CD4-positive, alpha-beta T cell treated with Interleukin-17A for 1 hour (primary cell): ENCODE results near the gene ITGA11.
A peak's percentile ranks its signal among the peaks of the same experiment; 100 is the strongest.

ENCODE experiments used
- DNase-seq: peaks from one replicate; pipeline ENCODE4 v3.0.0-alpha.2; 2020

The ITGA11 gene

DNA sequence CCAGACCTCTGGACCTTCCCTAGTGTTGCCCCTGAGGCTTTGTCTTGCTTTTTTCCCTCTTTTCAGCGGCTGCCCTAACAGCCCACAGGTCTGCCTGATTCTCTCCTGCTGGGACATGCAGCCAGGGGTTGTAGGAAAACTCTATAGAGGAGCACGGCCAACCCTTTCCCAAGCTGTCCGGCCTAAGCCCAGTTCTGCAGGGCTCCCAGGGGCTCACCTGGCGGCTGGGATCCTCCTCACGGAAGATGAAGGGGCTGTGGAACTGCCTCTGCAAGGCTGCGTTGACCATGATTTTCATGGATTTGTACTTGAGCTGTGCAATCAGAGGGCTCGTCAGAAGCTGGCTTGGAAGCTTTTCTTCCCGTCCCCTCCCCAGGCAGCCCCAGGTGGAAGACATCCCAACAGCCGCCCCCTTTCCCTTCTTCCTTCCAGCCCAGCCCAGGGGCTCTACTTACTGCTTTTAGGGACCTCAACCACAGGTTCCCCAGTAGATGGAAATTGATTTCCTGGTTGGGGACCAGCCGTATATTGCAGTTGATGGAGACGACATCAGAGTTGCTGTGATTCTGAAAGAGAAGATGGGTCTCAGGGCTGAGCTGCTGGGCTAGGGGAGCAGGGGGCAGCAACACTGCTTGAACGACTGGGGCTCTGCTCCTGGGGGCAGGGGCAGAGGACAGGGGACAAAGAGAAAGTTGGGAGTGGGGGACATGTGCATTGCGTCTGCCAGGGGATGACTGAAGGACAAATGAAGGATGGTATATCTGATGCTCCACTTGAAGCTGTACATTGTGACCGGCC is 124.6 kb downstream of the ITGA11 start:
- no peak for DNase-seq

DNA sequence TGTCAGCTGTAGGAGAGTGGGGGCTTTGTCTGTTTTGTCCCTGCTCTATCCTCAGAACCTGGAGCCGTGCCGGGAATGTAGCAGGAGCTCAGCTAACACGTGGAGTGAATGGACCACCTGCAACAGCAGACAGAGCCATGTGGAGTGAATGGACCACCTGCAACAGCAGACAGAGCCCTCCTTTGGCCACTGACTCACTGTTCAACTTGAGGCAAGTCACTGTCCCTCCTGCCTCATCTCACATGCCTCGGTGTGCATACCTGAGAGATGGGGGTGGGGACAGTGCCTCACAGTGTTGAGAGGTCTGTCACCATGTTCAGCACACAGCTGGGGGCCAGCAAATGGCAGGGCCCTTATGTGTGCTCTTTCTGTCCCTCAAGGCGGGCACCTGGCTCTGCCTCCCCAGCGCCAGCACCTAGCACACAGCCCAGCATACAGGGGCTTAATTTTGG is 126.5 kb downstream of the ITGA11 start:
- DNase-seq = no peak

DNA sequence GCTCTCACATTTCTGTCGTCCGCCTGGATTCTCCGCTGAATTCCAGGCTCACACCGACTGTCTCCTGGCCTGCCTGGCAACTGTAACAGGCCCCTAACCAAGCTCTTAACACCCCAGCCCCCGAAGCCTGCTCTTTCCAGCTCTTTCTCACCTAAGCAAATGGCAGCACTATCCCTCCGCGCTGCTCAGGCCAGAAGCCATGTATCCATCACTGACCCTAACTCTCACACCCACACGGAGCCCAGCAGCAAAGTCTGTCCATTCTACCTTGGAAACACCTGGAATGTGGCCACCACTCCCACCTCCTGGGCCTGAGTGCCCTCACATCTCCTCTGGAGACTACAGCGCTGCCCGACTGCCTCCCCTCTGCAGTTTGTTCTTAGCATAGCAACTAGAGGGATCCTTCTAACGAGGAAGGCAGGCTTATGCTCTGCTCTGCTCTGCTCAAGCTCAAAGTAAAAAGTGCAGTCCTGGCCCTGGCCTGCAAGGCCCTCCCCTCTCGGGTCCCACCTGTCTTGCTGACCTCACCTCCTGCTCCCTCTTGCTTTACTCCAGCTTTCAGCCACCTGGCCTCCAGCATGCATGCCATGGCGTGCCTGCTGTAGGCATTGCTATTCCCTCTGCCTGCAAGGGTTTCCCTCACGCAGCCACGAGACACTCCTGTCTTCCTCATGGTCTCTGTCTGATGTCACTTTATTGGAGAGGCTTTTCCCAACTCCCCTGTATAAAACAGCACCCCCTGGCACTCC is 127.2 kb downstream of the ITGA11 start:
- no peak for DNase-seq

DNA sequence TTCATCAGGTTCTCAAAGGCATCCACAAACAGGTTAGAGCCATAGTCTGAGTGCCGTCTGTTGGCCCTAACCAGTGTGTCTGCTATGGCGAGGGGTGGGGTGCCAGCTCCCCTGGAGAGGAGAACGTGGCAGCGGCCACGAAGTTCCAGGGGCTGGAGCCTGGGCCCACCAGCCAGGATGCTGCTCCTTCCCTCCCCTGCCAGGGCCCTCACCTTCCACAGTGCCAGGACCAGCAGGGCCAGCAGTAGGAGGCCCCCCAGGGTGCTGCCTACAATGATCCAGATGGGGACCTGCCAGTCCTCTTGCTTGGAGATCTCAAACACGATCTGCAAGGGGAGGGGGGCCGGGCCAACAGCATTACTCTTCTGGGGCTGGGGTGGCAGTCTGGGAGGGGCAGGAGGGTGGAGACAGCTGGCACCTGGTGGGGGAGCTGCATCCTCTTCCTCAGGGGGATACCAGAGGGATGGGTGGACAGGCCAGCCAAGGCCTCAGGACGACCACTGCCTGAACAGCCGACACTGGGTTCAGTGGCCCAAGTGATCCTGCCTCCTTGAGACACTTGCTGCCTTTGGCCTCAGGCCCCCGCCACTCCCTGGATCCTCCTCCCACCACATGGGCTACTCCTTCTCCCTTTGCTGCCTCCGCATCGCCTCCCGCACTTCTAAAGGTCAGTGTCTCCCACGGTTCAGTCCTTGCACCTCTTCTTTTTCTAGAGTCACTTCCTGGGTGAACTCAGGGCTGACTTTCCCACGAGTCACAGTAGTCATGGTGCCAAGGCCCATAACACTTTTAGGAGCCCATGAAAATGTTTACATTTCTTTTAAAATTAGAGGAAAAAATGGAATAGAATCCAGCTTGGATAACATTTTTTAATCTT is 128.2 kb downstream of the ITGA11 start:
- no peak for DNase-seq

DNA sequence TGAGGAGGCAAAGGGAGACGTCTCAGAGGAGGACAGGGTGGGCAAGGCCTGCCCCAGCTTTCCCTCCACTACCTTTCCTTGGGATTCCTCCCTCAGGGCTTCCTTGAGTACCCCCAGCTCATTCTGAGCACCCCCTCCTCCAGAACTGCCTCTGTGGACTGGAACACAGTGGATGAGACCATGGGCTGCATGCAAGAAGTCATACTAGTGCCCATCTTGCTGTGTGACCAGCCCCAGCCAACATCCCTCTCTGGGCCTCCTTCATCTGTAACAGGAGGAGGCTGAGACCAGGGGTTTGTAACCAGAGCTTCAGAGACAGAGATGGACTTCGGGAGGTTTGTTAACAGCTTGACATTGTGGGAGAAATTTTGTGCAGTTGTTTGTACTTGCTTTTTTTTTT is 128.8 kb downstream of the ITGA11 start:
- DNase-seq = no peak

DNA sequence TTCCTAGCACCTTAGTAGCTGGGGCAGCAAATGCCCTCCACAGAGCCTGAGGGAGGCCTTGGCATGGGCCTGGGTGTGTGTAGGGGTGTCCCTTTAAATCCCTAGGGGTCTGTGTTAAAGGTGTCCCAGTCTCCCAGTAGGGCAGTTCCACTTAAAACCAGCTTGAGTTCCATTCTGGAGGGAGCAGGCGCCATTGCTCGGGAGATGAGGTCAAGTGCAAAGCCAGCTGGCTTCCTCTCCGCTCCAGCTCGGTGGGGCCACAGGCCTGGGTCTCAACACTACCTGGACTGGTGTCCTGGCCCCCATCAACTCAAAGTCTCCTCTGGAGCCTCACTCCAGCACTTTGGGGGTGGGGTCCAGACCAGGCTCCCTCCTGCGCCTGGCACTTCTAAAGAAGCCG is 129.2 kb downstream of the ITGA11 start:
- no peak for DNase-seq

DNA sequence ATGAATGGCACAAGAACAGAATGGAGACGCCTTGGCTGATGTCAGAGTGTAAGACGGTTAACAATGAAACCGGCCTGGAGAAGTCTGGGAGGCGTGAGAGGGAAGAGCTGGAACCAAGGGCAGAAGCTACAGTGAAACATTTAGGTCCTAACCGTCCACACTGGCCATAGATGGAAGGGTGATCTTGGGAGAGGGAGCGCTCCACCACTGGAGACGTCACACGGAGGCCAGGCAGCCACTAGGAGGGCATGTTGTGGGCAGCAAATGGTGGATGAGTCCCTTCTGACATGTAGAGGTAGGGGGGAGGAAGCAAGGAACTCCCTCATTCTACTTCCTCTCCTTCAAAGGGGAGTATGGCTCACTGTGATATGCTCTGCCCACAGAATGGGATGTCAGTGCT is 130.7 kb downstream of the ITGA11 start:
- no peak for DNase-seq

DNA sequence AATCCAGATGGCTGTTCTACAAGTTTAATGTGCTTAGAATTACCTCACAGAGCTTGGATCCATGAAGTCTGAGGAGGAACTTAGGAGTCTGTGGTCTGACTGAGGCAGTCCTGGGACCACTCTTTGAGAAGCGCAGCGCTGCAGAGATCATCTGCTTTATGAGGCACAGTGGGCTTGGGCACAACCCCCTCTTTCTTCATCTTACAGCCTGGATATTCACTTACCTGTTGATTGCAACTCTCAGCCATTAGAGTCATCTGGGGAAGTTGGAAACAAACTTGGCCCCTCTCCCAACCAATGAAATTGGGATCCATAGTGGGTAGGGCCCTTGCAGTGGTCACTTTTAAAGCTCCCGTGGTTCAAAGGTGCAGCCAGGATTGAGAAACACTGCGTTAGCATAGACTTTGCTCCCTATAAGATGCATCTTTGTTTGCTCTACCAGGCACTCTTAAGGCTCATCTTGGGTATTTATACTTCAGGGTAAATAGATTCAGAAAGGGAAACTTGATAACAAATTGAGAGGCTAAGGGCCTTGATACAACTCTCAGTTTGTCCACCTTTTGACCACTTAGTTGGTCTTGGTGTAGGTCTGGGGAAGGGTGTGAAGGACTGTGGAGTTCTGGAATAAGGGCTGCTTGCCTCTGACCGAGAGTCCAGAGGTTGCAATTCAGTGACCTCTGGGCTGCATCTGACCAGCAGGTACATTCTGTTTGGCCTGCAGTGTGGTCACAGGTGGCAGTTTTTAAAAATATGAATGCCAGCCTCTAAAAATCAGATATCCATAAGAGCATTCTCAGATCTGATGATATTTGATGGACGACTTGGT is 131.6 kb downstream of the ITGA11 start:
- no peak for DNase-seq

DNA sequence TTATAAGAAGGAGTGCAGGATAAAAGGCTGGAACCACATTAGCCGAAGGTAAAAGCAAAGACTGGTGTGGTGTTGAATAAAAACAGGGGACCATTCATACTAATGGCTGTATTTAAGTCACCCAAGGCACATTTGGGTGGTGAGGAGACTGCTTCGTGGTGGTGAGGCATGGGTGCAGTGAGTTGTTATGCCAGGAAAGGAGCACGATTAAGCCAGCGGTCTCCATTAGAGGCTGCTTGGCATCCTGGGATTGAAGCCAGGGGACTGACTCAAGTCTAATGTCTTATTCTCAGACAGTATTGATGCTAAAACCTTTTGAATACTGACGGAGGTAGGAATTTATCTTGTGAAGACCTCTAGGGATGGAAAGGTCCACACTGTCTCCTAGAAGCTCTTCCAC is 132.5 kb downstream of the ITGA11 start:
- DNase-seq = no peak

DNA sequence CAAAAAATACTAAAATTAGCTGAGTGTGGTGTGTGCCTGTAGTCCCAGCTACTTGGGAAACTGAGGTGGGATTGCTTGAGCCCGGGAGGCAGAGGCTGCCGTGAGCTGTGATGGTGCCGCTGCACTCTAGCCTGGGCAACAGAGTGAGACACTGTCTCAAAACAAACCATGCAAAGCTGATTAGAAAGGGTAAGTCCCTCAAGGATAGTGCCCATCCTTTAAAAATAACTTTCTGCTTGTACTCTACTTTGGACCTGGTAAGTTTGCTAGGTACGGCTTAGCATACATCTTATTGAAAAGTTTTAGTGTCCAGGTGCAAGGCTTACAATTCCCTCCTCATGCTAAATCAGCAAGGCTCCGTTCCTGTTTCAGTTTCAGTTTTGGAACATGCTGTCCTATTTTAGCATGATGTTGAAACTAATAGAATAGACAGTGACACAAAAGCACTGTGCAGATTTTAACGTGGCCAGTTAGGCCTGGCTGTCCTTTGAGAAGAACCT is 133.0 kb downstream of the ITGA11 start:
- DNase-seq = peak; percentile 53

DNA sequence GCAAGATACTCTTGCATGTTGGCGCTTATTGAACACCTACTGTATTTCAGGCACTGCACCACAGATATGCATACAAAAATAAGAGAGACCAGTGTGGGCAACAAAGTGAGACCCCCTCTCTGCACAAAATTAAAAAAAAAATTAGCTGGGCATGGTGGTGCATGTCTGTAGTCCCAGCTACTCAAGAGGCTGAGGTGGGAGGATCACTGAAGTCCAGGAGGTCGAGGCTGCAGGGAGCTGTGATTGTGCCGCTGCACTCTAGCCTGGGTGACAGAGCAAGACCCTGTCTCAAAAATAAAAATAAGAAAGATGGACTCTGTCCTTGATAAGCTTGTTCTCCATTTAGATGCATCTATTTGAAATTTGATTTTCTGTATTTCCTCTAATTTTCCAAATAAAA is 133.6 kb downstream of the ITGA11 start:
- no peak for DNase-seq

DNA sequence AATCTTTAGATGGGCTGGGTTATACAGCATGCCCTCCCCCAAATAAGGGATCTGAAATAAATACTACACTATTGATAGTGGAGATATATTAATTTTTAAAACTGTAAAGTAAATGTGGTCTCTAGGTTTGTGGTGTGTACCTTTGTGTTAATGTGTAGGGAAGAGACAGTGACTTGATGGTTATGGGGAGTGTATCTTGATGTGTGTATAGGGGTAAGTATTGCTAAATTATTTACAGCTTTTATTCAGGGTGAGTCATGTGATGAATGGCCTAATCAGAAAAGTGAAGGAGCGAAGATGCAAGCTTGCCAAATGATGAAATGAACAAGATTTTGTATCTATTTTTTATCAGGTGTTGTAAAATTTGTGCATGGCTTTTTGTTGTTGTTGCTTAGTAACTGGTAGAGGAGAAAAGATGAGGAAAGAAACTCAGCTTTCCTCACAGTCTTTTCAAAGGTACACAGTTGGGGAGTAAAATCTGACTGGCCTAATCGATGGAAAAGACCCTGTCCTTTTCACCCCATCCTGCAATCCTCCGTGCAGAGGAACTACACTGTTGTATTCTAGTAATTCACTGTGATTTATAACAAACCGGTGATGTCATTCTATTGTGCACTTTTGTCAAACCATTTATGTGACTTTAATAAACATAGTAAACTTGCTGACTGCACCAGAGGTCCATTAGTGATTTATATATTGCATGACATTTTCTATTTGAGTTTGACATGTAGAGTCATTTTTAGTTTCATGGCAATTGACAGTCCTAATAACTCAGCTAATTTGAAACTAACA is 136.8 kb downstream of the ITGA11 start:
- DNase-seq = no peak

DNA sequence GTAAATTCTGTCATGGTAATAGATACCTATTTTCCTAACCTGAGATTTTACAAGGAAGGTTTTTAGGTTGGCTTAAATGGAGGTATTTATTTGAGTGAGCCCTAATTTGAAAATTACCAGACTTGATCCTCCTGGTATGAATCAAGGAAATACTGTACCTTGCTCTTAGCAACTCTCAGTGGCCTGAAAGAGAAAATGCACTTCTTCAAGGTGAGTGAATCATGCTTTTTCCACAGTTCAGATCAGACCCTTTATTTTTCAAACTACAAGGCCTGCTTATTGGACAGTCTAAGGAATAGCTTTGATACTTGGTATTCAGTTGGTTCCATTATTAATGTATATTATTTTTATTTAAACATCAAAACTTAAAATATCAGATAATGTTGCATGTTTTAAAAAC is 139.0 kb downstream of the ITGA11 start:
- DNase-seq = no peak

DNA sequence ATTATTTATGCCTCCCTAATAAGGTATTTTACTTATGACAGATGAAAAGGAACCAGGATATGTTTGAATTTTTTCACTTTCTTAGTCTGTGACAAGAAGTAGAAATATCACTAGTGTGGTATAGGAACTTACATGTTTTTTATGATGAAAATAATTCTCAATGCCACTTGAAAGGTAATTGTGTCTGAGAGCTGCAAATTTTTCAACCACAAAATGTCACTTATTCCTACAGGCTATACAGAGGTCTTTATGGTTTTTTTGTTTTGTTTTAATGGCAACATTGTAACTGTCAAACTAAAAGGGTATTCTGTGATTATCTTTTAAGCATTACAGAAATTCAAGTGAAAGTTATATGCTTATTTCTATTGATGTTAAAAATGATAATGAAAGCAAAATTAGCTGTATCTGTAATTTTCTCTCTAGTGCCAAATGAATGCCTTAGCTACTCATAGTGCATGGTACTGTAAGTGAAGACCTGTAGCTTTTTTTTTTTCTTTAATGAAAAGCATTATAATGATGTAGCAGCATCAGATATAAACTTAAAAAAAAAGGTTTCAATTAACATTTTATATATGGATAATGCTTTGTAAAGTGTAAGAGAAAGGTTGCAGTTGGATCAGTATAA is 139.7 kb downstream of the ITGA11 start:
- DNase-seq = no peak

DNA sequence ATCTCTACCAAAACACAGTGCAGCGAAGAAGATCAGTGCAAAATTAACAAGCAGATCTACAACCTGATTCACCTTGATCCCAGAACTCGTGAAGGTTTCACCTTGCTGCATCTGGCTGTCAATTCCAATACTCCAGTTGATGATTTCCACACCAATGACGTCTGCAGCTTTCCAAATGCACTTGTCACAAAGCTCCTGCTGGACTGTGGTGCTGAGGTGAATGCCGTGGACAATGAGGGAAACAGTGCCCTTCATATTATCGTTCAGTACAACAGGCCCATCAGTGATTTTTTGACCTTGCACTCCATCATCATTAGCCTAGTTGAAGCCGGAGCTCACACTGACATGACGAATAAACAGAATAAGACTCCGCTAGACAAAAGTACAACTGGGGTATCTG is 141.2 kb downstream of the ITGA11 start:
- no peak for DNase-seq

DNA sequence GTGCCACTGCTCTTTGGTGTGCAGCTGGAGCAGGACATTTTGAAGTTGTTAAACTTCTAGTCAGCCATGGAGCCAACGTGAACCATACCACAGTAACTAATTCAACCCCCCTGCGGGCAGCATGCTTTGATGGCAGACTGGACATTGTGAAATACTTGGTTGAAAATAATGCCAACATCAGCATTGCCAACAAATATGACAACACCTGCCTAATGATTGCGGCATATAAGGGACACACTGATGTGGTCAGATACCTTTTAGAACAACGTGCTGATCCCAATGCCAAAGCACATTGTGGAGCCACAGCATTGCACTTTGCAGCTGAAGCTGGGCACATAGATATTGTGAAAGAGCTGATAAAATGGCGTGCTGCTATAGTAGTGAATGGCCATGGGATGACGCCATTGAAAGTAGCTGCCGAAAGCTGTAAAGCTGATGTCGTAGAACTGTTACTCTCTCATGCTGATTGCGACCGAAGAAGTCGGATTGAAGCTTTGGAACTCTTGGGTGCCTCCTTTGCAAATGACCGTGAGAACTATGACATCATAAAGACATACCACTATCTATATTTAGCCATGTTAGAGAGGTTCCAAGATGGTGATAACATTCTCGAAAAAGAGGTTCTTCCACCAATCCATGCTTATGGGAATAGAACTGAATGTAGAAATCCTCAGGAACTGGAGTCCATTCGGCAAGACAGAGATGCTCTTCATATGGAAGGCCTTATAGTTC is 142.2 kb downstream of the ITGA11 start:
- DNase-seq = no peak

DNA sequence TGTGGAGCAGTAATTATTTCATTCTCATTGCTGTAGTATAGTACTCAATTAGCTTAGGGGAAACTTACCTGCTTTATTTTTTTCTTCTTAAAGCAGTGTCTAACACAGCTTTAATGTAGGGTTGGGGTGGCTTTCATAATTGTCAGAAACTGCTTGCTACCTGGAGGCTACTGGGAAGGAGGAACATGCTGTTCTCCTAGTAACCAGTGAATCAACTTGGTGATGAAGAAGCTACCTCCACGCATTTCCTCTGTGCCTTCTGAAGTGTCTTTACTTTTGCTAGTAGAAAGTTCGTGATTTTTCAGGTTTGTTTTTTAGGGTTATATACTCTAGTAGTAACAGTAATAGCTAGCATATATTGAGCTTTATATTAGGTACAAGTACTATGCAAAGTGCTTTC is 142.9 kb downstream of the ITGA11 start:
- DNase-seq = no peak

DNA sequence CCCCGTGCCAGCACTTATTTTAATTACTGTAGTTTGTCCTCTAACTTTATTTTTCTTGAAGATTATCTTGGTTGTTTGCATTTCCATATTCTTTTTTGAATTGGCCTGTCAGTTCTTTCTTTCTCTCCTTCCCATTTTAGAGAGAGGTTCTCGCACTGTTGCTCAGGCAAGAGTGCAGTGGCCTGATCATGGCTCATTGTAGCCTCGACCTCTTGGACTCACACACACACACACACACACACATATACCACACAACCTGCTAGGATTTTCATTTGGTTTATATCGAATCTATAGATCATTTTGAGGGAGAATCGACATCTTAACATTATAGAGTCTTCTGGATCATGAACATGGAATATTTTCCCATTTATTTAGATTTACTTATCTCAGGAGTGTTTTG is 145.7 kb downstream of the ITGA11 start:
- DNase-seq = no peak

DNA sequence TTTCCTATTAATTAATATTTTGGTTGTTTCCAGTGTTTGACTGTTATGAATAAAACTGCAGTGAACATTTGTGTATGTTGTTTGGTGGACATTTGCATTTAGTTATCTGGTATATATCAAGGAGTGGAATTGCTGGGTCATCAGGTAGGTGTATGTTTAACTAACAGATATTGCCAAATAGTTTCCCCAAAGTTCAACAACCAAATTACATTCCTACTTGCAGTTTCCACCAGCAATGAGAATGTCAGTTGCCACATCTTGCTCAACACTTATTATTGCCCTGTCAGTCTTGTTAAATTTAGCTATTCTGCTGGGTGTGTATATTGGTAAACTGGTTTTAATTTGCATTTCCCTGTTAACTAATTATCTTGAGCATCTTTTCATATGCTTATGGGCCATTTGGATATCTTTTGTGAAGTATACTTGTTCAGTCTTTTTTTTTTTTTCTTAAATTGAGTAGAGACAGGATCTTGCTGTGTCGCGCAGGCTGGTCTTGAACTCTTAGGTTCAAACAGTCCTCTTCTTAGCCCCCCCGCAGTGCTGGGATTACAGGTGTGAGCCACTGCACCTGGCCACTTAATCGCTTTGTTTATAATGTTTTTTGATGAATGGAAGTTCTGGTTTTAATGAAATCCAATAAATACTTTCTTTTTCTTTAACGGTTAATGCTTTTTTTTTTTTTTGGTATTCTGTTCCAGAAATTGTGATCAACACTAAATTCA is 146.5 kb downstream of the ITGA11 start:
- no peak for DNase-seq
